MM.1S (cell line): ENCODE data around the gene FAM107A.

Source experiments
- CTCF ChIP-seq: fragments of 300-600 bp; sonication (generic); IDR thresholded peaks from 2 replicates; pipeline ENCODE4 v1.5.1; 2016; ENCODE audit warnings: antibody characterized with exemption, low read length, mixed read lengths
- EZH2 ChIP-seq: fragments of 300-600 bp; sonication (generic); optimal IDR thresholded peaks from 2 replicates; pipeline ENCODE3; 2017; ENCODE audit warnings: low read depth, mild to moderate bottlenecking, antibody characterized with exemption, low read length, mixed read lengths
- EZH2phosphoT487 ChIP-seq: fragments of 300-600 bp; sonication (generic); IDR thresholded peaks from 2 replicates; pipeline ENCODE4 v1.6.1; 2018; ENCODE audit warnings: antibody characterized with exemption, low read length

- TF ChIP-seq EZH2phosphoT487 = no peak
- TF ChIP-seq CTCF = no peak
- TF ChIP-seq EZH2 = no peak
Measured at GRCh38 chr3:58612830-58613229, 35.6 kb upstream of the FAM107A start.
